ENCODE results near the gene TPBGL.

DNA sequence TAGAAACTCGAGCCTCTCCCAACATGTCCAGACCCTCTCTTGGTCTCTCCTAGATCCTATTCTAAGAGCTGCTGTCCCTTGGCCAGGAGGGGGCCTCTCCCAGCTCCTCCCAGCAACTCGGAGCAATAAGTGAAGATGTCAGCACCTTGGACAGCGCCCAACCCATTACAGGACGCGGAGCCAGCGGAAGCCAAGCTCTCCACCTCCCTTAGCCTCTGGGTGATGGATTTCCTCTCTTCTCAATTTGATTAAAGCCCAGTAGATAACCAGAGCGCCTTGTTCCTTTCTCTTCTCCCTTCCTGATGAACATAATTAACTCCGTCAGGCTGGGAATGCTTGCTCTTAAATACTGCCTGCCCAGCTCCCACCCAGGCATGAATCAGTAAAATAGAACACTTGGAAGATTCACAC lies 26.2 kb upstream of the TPBGL start:
- TF ChIP-seq, protein P1, sequence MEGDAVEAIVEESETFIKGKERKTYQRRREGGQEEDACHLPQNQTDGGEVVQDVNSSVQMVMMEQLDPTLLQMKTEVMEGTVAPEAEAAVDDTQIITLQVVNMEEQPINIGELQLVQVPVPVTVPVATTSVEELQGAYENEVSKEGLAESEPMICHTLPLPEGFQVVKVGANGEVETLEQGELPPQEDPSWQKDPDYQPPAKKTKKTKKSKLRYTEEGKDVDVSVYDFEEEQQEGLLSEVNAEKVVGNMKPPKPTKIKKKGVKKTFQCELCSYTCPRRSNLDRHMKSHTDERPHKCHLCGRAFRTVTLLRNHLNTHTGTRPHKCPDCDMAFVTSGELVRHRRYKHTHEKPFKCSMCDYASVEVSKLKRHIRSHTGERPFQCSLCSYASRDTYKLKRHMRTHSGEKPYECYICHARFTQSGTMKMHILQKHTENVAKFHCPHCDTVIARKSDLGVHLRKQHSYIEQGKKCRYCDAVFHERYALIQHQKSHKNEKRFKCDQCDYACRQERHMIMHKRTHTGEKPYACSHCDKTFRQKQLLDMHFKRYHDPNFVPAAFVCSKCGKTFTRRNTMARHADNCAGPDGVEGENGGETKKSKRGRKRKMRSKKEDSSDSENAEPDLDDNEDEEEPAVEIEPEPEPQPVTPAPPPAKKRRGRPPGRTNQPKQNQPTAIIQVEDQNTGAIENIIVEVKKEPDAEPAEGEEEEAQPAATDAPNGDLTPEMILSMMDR (IDR thresholded peaks at IDR 0.05 in 4 of 5, conservative IDR thresholded peaks at IDR 0.05 in 1 of 5) = no peak
- no peak for TF ChIP-seq POLR2A (IDR thresholded peaks at IDR 0.05)
